ENCODE results near the gene BMP6. TPM values are rescaled to one million over a fixed set of nuclear protein-coding genes. Genes with fewer than 3 reads are reported as not detected.

Gene BMP6
- polyA plus RNA-seq, 1 donor from 2014 or later = 2.4 TPM

DNA sequence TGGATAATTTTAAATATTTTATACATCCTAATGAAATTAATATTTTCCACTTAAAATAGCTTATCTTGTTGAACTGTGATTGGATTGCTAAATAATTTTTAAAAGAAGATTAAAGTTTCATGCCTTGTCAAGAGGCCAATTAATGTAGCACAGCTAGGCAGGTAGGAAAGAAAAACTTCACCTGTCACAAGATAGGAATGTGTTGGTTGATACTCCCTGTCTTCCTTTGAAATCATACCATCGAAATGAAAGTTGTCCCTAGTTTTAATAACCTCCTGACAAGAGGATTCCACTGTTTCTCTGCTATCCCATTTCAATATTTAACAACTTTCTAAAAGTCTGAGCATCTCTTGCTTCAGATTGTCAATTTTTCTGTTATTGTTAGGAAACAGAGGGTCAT, 80.8 kb downstream of the BMP6 start:
- Histone ChIP-seq H3K27me3 (ENCODE audit: insufficient read depth, low read depth, low read length) (no peaks in the 10 kb centered on the region), H3K9me2 (ENCODE audit: insufficient read depth, low read length) (no peaks in the 10 kb centered on the region), H3K9me3 (ENCODE audit: low read length) (no peaks in the 10 kb centered on the region), H3F3A (ENCODE audit: insufficient read depth, low read length, poor library complexity, severe bottlenecking) (no peaks in the 10 kb centered on the region), H4K20me1 (ENCODE audit: insufficient read depth) (no peaks in the 10 kb centered on the region), H2AFZ (ENCODE audit: low read depth, low read length) (no peak overlapping the region), H3K4me2 (ENCODE audit: low read length) (no peak overlapping the region), H3K36me3 (ENCODE audit: insufficient read depth, low read length) (no peaks in the 10 kb centered on the region), H3K4me3 (ENCODE audit: low read length) (no peak overlapping the region), H3K27ac (ENCODE audit: low read length) (no peak overlapping the region), H3K9ac (ENCODE audit: low read length) (no peak overlapping the region), H3K79me2 (replicated peaks; ENCODE audit: insufficient read depth, low read length) (no peaks in the 10 kb centered on the region)
- TF ChIP-seq EP300 (conservative IDR thresholded peaks at IDR 0.05; ENCODE audit: poor library complexity, severe bottlenecking) = no peak
- no peak for TF ChIP-seq CTCF (IDR thresholded peaks at IDR 0.05; ENCODE audit: poor library complexity, severe bottlenecking)
- TF ChIP-seq RAD21 (conservative IDR thresholded peaks at IDR 0.05) = no peak
- TF ChIP-seq POLR2AphosphoS5 (IDR thresholded peaks at IDR 0.05) = no peak
- no peak for TF ChIP-seq SMC3 (conservative IDR thresholded peaks at IDR 0.05; ENCODE audit: poor library complexity)
- no peak for TF ChIP-seq REST (IDR thresholded peaks at IDR 0.05; ENCODE audit: borderline replicate concordance)
- TF ChIP-seq MXI1 (conservative IDR thresholded peaks at IDR 0.05; ENCODE audit: poor library complexity, severe bottlenecking) = no peak
- TF ChIP-seq TAF1 (IDR thresholded peaks at IDR 0.05; ENCODE audit: low read depth) = no peak
- no peak for TF ChIP-seq EZH2 (IDR thresholded peaks at IDR 0.05; ENCODE audit: borderline replicate concordance, insufficient read depth, low read length, poor library complexity, severe bottlenecking)

GRCh38 chr6:7809346-7809745, 83.4 kb downstream of the BMP6 start:
- Histone ChIP-seq H3K27ac (ENCODE audit: low read length) (no peak overlapping the region), H3K9me3 (ENCODE audit: low read length) (no peaks in the 10 kb centered on the region), H3K79me2 (replicated peaks; ENCODE audit: insufficient read depth, low read length) (no peaks in the 10 kb centered on the region), H2AFZ (ENCODE audit: low read depth, low read length) (no peak overlapping the region), H3K4me3 (ENCODE audit: low read length) (no peak overlapping the region), H3K4me2 (ENCODE audit: low read length) (no peak overlapping the region), H3K9ac (ENCODE audit: low read length) (no peak overlapping the region), H3K36me3 (ENCODE audit: insufficient read depth, low read length) (no peaks in the 10 kb centered on the region), H3K27me3 (ENCODE audit: insufficient read depth, low read depth, low read length) (no peaks in the 10 kb centered on the region), H3K9me2 (ENCODE audit: insufficient read depth, low read length) (no peaks in the 10 kb centered on the region), H4K20me1 (ENCODE audit: insufficient read depth) (no peaks in the 10 kb centered on the region), H3F3A (ENCODE audit: insufficient read depth, low read length, poor library complexity, severe bottlenecking) (no peaks in the 10 kb centered on the region)
- no peak for TF ChIP-seq TAF1 (IDR thresholded peaks at IDR 0.05; ENCODE audit: low read depth)
- TF ChIP-seq REST (IDR thresholded peaks at IDR 0.05; ENCODE audit: borderline replicate concordance) = no peak
- TF ChIP-seq MXI1 (conservative IDR thresholded peaks at IDR 0.05; ENCODE audit: poor library complexity, severe bottlenecking) = no peak
- no peak for TF ChIP-seq SMC3 (conservative IDR thresholded peaks at IDR 0.05; ENCODE audit: poor library complexity)
- no peak for TF ChIP-seq RAD21 (conservative IDR thresholded peaks at IDR 0.05)
- no peak for TF ChIP-seq EZH2 (IDR thresholded peaks at IDR 0.05; ENCODE audit: borderline replicate concordance, insufficient read depth, low read length, poor library complexity, severe bottlenecking)
- no peak for TF ChIP-seq EP300 (conservative IDR thresholded peaks at IDR 0.05; ENCODE audit: poor library complexity, severe bottlenecking)
- TF ChIP-seq POLR2AphosphoS5 (IDR thresholded peaks at IDR 0.05) = no peak

Measured in neural cell (in vitro differentiated cells).